Natural killer cell (primary cell): ENCODE data around the gene ADAMTS19. TPM values are rescaled to one million over a fixed set of nuclear protein-coding genes. Genes with fewer than 3 reads are reported as not detected.

Source experiments
- ATAC-seq, 3 donors: fragments of 150-1000 bp in 2 of 3; fragments of 200-7000 bp in 1 of 3; cut with Tn5 transposase; 1 replicate in 1 of 3; 2 replicates in 2 of 3; pipeline ENCODE4 v1.10.0; 2021; ENCODE audit warnings: mild to moderate bottlenecking in 2 of 3, moderate library complexity in 2 of 3
- DNase-seq, 2 donors: peaks; one replicate each; pipeline versions ENCODE4 v3.0.0 to v3.0.0-alpha.2; 2013 to 2021; ENCODE audit warnings: mixed read lengths in 1 of 2
- H3K27ac ChIP-seq: one replicate; pipeline ENCODE4 v1.5.1; 2013; ENCODE audit warnings: mild to moderate bottlenecking, low read length
- H3K27me3 ChIP-seq: one replicate; pipeline ENCODE4 v1.6.1; 2013; ENCODE audit warnings: low read length; ENCODE audit not compliant: control insufficient read depth, insufficient read depth
- H3K36me3 ChIP-seq: one replicate; pipeline ENCODE4 v1.6.1; 2013; ENCODE audit warnings: low read length; ENCODE audit not compliant: control insufficient read depth, insufficient read depth
- H3K4me1 ChIP-seq: one replicate; pipeline ENCODE4 v1.6.1; 2013; ENCODE audit warnings: low read length; ENCODE audit not compliant: control insufficient read depth, insufficient read depth
- H3K4me3 ChIP-seq: one replicate; pipeline ENCODE4 v1.5.1; 2013; ENCODE audit warnings: low read length
- H3K9me3 ChIP-seq: one replicate; pipeline ENCODE4 v1.6.1; 2013; ENCODE audit warnings: low read length; ENCODE audit not compliant: control insufficient read depth, insufficient read depth
- H3K27ac Mint-ChIP-seq, 2 donors: one replicate each; pipeline ENCODE4 v1.8.0; 2022; ENCODE audit warnings: mild to moderate bottlenecking in 2 of 2, mixed read lengths in 2 of 2, moderate library complexity in 1 of 2
- H3K27me3 Mint-ChIP-seq, 2 donors: one replicate each; pipeline ENCODE4 v1.8.0; 2022; ENCODE audit warnings: low read depth in 2 of 2, mixed read lengths in 2 of 2
- H3K36me3 Mint-ChIP-seq: one replicate; pipeline ENCODE4 v1.8.0; 2022; ENCODE audit warnings: mixed read lengths
- H3K4me1 Mint-ChIP-seq, 2 donors: one replicate each; pipeline ENCODE4 v1.8.0; 2022; ENCODE audit warnings: mixed read lengths in 2 of 2
- H3K4me3 Mint-ChIP-seq: one replicate; pipeline ENCODE4 v1.8.0; 2022; ENCODE audit warnings: mild to moderate bottlenecking, moderate library complexity, mixed read lengths
- H3K9me3 Mint-ChIP-seq, 2 donors: one replicate each; pipeline ENCODE4 v1.8.0; 2022; ENCODE audit warnings: mixed read lengths in 2 of 2
- WGBS: methylation state at CpG from one replicate; pipeline ENCODE4 v1.1.7; 2013; ENCODE audit warnings: missing lambda C conversion rate; ENCODE audit not compliant: insufficient coverage; 5-methylcytosine and 5-hydroxymethylcytosine counted together
- intact Hi-C: fragments of 100-400 bp; cut with micrococcal nuclease; formaldehyde crosslinking; loops from one replicate; pipeline ENCODE4 v1.14.2; 2022
- total RNA-seq, 4 donors: library from RNA; stranded (reverse); fragments of 120-200 nt in 1 of 4; gene quantifications; one replicate each; pipeline versions ENCODE4 v1.2.3 to v1.2.4, GENCODE V29; 2013 to 2022
- TF ChIP-seq, protein P1 (sequence below): fragments of 200-600 bp; IDR thresholded peaks from one replicate; pipeline ENCODE4 v1.8.0; 2022; ENCODE audit warnings: antibody characterized with exemption

Gene ADAMTS19
- total RNA-seq, 3 donors from 2014 or later (not counting 1 experiment from before 2014, with no cell fraction given): not detected

DNA sequence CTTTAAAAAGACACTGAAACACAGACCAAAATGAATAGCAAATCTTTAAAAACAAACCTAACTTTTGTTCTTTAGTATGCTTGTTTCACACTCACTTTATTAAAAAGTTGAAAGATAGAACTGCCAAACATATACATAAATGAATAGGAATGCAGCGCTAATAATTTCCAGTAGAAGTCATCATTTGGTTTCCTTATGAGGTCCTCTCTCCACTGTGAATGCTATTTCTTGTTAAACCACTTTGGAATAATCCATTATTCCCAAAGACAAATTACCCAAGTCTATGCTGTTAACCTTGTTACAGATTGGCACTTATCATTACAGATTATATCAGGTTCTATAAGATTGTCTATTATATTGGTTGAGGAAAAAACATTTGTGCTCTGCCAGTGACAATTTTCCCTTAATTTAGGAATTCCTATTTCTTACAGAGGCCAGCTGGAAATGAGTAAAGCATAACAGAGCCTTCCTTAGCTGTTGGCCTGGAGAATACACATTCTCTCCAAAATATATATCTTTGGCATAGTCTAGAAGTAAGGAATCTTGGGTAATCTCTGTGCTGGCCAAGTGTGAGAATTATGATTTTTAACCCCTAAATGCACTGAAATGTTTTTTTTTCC is 258.5 kb downstream of the ADAMTS19 start:
- H3K27ac ChIP-seq: no peak overlapping the region
- Mint-ChIP-seq H3K27ac (no peak overlapping the region), H3K27me3 (no peaks in the 10 kb centered on the region), H3K4me3 (no peak overlapping the region), H3K9me3 (peaks cover 15 to 17% of the 10 kb centered on the region in 2 donors), H3K4me1 (no peaks in the 10 kb centered on the region), H3K36me3 (no peaks in the 10 kb centered on the region)
- H3K4me3 ChIP-seq: no peak overlapping the region
- intact Hi-C loops: no loop called here
- H3K9me3 ChIP-seq: no peaks in the 10 kb centered on the region
- H3K4me1 ChIP-seq: no peaks in the 10 kb centered on the region
- 100% methylated on average over 1 of the region's 1 CpG for WGBS
- no peaks in the 10 kb centered on the region for H3K36me3 ChIP-seq
- DNase-seq (no peak), ATAC-seq (no peak)
- TF ChIP-seq, protein P1, sequence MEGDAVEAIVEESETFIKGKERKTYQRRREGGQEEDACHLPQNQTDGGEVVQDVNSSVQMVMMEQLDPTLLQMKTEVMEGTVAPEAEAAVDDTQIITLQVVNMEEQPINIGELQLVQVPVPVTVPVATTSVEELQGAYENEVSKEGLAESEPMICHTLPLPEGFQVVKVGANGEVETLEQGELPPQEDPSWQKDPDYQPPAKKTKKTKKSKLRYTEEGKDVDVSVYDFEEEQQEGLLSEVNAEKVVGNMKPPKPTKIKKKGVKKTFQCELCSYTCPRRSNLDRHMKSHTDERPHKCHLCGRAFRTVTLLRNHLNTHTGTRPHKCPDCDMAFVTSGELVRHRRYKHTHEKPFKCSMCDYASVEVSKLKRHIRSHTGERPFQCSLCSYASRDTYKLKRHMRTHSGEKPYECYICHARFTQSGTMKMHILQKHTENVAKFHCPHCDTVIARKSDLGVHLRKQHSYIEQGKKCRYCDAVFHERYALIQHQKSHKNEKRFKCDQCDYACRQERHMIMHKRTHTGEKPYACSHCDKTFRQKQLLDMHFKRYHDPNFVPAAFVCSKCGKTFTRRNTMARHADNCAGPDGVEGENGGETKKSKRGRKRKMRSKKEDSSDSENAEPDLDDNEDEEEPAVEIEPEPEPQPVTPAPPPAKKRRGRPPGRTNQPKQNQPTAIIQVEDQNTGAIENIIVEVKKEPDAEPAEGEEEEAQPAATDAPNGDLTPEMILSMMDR: no peak
- H3K27me3 ChIP-seq: no peaks in the 10 kb centered on the region

DNA sequence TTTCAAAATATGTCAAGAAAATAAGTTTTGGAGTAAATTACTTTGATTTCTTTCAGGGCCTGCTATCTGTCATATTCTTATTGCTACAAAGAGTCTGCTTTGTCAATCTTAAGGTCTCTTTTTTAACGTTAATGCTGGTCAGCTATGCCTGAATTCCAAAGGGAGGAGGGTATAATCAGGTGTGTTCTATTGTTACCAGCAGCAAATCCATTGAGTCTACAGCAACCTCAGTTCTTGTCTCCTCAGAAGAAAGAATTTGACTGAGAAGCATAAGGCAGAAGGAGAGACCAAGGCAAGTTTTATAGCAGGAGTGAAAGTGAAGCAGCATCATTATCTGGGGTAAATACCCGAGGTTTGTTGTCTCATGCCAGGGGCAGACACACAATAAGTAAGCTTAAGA is 264.1 kb downstream of the ADAMTS19 start:
- H3K27ac Mint-ChIP-seq: no peak overlapping the region
- Histone ChIP-seq H3K27ac (no peak overlapping the region), H3K4me3 (no peak overlapping the region), H3K9me3 (no peaks in the 10 kb centered on the region), H3K27me3 (no peaks in the 10 kb centered on the region), H3K36me3 (no peaks in the 10 kb centered on the region), H3K4me1 (no peaks in the 10 kb centered on the region)
- no peaks in the 10 kb centered on the region for H3K4me1 Mint-ChIP-seq
- intact Hi-C loops: no loop called here
- H3K36me3 Mint-ChIP-seq: no peaks in the 10 kb centered on the region
- H3K27me3 Mint-ChIP-seq: no peaks in the 10 kb centered on the region
- ATAC-seq: no peak
- 26% methylated on average over 2 of the region's 2 CpGs for WGBS
- no peak overlapping the region for H3K4me3 Mint-ChIP-seq
- TF ChIP-seq, protein P1: no peak
- H3K9me3 Mint-ChIP-seq: peaks cover 8 to 11% of the 10 kb centered on the region in 2 donors
- DNase-seq: no peak

DNA sequence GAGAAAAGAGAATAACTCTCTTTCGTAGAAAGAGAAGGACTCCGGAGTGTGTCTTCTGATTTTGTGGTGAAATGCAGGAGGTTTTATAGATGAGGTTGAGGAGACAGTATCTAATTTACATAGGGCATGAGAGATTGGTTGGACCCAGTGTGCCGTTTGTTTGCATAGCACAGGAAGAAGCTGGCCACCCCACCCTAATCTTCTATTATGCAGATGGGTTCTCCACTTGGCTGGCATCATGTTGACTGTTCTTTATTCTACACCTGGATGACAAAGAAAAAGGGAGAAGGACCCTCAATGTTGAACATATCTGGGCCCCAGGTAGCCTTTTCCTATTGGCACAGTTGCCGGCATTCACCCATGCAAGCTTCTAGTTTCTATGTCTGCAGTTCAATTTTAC is 264.5 kb downstream of the ADAMTS19 start:
- Histone ChIP-seq H3K36me3 (no peaks in the 10 kb centered on the region), H3K27ac (no peak overlapping the region), H3K4me3 (no peak overlapping the region), H3K27me3 (no peaks in the 10 kb centered on the region), H3K9me3 (no peaks in the 10 kb centered on the region), H3K4me1 (no peaks in the 10 kb centered on the region)
- H3K4me3 Mint-ChIP-seq: no peak overlapping the region
- TF ChIP-seq, protein P1: no peak
- no peaks in the 10 kb centered on the region for H3K27me3 Mint-ChIP-seq
- DNase-seq (no peak), ATAC-seq (no peak)
- no peak overlapping the region for H3K27ac Mint-ChIP-seq
- WGBS: 91% methylated on average over 4 of the region's 4 CpGs
- no peaks in the 10 kb centered on the region for H3K4me1 Mint-ChIP-seq
- H3K9me3 Mint-ChIP-seq: peaks cover 8 to 11% of the 10 kb centered on the region in 2 donors
- intact Hi-C loops: no loop called here
- H3K36me3 Mint-ChIP-seq: no peaks in the 10 kb centered on the region

DNA sequence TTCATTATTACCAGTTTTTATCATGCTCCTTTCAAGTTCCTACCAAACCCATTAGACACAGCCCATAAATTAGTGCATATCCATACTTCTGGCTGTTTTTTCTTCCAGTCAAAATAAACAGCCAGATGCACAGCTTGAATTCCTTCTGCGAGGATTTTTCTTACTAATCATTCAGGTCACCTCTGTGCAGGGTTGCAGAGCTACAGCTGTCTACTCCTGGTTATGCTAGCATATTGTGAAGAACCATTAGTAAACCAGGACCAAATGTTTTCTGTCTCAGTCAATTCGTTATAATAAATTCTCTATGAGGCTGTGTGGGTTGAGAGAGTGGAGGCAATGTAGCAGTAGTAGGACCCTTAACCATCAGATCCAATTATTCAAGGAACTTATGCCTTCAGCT is 279.7 kb downstream of the ADAMTS19 start:
- Mint-ChIP-seq H3K36me3 (no peaks in the 10 kb centered on the region), H3K4me3 (no peak overlapping the region), H3K27ac (no peak overlapping the region), H3K4me1 (no peaks in the 10 kb centered on the region), H3K27me3 (no peaks in the 10 kb centered on the region), H3K9me3 (no peaks in the 10 kb centered on the region)
- H3K9me3 ChIP-seq: no peaks in the 10 kb centered on the region
- H3K27ac ChIP-seq: no peak overlapping the region
- H3K4me1 ChIP-seq: no peaks in the 10 kb centered on the region
- no peaks in the 10 kb centered on the region for H3K36me3 ChIP-seq
- TF ChIP-seq, protein P1: no peak
- DNase-seq: no peak
- ATAC-seq: no peak
- intact Hi-C loops: no loop called here
- no peaks in the 10 kb centered on the region for H3K27me3 ChIP-seq
- no peak overlapping the region for H3K4me3 ChIP-seq
- WGBS: 92% methylated on average over 1 of the region's 2 CpGs
